Keratinocyte (primary cell): ENCODE measurements around the gene SF3B6. TPM values are rescaled to one million over a fixed set of nuclear protein-coding genes. Genes with fewer than 3 reads are reported as not detected.

ENCODE experiments used
- DNase-seq: peaks from one replicate; pipeline ENCODE4 v3.0.0-alpha.2; 2011; ENCODE audit warnings: low read depth, missing footprints, low spot score
- FAIRE-seq: peaks from 2 replicates; lab custom pipeline; 2011; peaks lifted over from hg19 to GRCh38; lab: Jason Lieb, UNC
- H2AFZ ChIP-seq: 2 replicates; pipeline ENCODE4 v1.6.0; 2012; ENCODE audit warnings: low read length, control low read depth, inconsistent platforms; ENCODE audit not compliant: control insufficient read depth
- H3K27ac ChIP-seq: 2 replicates; pipeline ENCODE4 v1.5.1; 2011; ENCODE audit warnings: low read length; ENCODE audit not compliant: control insufficient read depth, insufficient read depth
- H3K27me3 ChIP-seq: 3 replicates; pipeline ENCODE4 v1.6.0; 2011; ENCODE audit warnings: low read length; ENCODE audit not compliant: control insufficient read depth, insufficient read depth; ENCODE audit errors: extremely low read depth
- H3K36me3 ChIP-seq, 2 experiments: 2 replicates in 1 of 2; 3 replicates in 1 of 2; pipeline ENCODE4 v1.5.1; 2011; ENCODE audit warnings: low read length in 2 of 2, mild to moderate bottlenecking in 1 of 2; ENCODE audit not compliant: control insufficient read depth in 2 of 2, insufficient read depth in 2 of 2; ENCODE audit errors: extremely low read depth in 1 of 2
- H3K4me1 ChIP-seq: 3 replicates; pipeline ENCODE4 v1.5.1; 2011; ENCODE audit warnings: low read length; ENCODE audit not compliant: control insufficient read depth, insufficient read depth; ENCODE audit errors: extremely low read depth
- H3K4me2 ChIP-seq: 3 replicates; pipeline ENCODE4 v1.6.0; 2011; ENCODE audit warnings: low read depth, low read length; ENCODE audit not compliant: control insufficient read depth, insufficient read depth; ENCODE audit errors: extremely low read depth
- H3K4me3 ChIP-seq, 3 experiments: fragments of 200-600 bp in 1 of 3; sonication (generic) in 1 of 3; 2 replicates in 2 of 3; 3 replicates in 1 of 3; pipeline ENCODE4 v1.5.1; 2011 to 2016; ENCODE audit warnings: low read length in 3 of 3, mild to moderate bottlenecking in 3 of 3, control low read depth in 2 of 3, inconsistent platforms in 1 of 3, low read depth in 1 of 3, mixed read lengths in 1 of 3, mixed run types in 1 of 3, moderate library complexity in 1 of 3; ENCODE audit not compliant: control insufficient read depth in 2 of 3, insufficient read depth in 2 of 3; ENCODE audit errors: extremely low read depth in 1 of 3
- H3K79me2 ChIP-seq: 2 replicates; pipeline ENCODE4 v1.6.0; 2012; ENCODE audit warnings: low read length; ENCODE audit not compliant: control insufficient read depth, insufficient read depth
- H3K9ac ChIP-seq: 3 replicates; pipeline ENCODE4 v1.6.0; 2011; ENCODE audit warnings: low read length; ENCODE audit not compliant: control insufficient read depth, insufficient read depth; ENCODE audit errors: extremely low read depth
- H3K9me1 ChIP-seq: 3 replicates; pipeline ENCODE4 v1.6.0; 2011; ENCODE audit warnings: low read length; ENCODE audit not compliant: control insufficient read depth, insufficient read depth; ENCODE audit errors: extremely low read depth
- H3K9me3 ChIP-seq: 2 replicates; pipeline ENCODE4 v1.5.1; 2012; ENCODE audit warnings: low read depth, low read length; ENCODE audit not compliant: control insufficient read depth
- H4K20me1 ChIP-seq: 3 replicates; pipeline ENCODE4 v1.6.0; 2011; ENCODE audit warnings: low read length; ENCODE audit not compliant: control insufficient read depth, insufficient read depth; ENCODE audit errors: extremely low read depth
- EZH2 ChIP-seq: IDR thresholded peaks from one replicate; pipeline ENCODE4 v1.6.1; 2012; ENCODE audit warnings: inconsistent platforms, mild to moderate bottlenecking, low read length, moderate library complexity
- dilution Hi-C: fragments of 300-500 bp; cut with MboI; formaldehyde crosslinking; loops from one replicate; pipeline ENCODE4 v1.7.0; 2020; ENCODE audit warnings: low sequenced_read_pairs; ENCODE audit not compliant: extremely low pct_ligation_motif_present
- polyA plus RNA-seq, 5 experiments: library from polyadenylated mRNA; depleted of rRNA in 3 of 5; stranded (reverse) in 3 of 5; stranded (forward) in 1 of 5; unstranded in 1 of 5; fragments of >200 nt; gene quantifications; 1 replicate in 1 of 5; 2 replicates in 3 of 5; 3 replicates in 1 of 5; pipeline versions ENCODE4 v1.2.1 to v1.2.3, GENCODE V29; 2011 to 2012; ENCODE audit warnings: missing spikeins in 2 of 5, low read depth in 1 of 5, low replicate concordance in 1 of 5
- TF ChIP-seq, protein P1 (sequence below), 3 experiments: IDR thresholded peaks in 1 of 3; conservative IDR thresholded peaks in 1 of 3; optimal IDR thresholded peaks in 1 of 3; 2 replicates in 2 of 3; 3 replicates in 1 of 3; pipeline versions ENCODE3 to v1.5.1; 2011; ENCODE audit warnings: low read length in 3 of 3, mild to moderate bottlenecking in 3 of 3, moderate library complexity in 2 of 3, control low read depth in 1 of 3, inconsistent platforms in 1 of 3; ENCODE audit not compliant: insufficient read depth in 2 of 3; ENCODE audit errors: extremely low read depth in 1 of 3

The SF3B6 gene
- polyA plus RNA-seq, 1 donor (not counting 4 experiments of a cell fraction or from before 2014, with no cell fraction given), result 347 TPM

DNA sequence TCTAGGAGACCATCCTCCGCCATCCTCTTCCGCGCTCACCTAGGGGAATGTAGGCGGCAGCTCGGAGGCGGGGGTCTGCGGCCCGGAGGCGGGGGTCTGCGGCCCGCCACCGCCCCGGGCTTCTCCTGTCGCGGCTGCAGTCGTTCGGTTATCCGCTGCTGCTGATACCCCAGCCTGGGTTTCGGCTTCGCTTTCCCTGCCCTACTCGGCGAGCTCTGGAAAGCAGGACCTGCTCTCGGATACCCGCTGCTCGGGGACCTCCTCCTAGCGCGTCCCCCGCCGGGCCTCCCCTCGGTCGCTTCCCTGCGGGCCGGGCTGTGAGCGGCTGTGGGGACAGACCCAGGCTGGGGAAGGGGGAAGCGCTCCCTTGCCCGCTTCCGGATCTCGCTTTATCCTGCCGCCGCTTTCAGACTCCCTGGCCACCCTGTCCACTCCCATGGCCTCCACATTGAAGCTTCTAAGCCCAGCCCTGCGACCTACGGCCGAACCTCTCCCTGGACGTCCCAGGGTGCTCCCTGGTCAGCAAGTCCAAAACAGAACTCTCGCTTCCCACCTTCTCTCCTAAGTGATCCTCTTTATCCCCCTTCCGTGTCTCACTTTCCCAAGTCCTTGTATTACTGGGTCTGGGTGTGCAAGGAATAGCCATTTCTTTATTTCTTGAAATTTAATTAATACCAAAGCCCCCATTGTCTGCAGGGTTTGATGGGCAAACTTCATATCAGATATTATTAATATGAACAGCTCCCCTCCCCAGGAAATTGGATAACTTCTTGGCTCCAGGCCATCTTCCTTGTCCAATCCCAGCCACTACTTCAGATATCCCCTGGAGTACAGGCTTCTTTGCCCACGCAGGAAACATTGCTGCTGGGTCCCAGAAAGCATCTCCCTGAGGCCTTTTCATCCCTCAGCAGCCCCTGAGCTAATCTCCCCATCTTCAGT is 25.8 kb downstream of the SF3B6 start:
- no peaks in the 10 kb centered on the region for H4K20me1 ChIP-seq
- peaks cover 10% of the 10 kb centered on the region for H3K79me2 ChIP-seq
- peaks cover 0 to 1% of the 10 kb centered on the region in 2 experiments for H3K36me3 ChIP-seq
- no peak for FAIRE-seq
- peak overlapping the region; percentile 69 for H3K4me2 ChIP-seq
- H3K27me3 ChIP-seq, result no peaks in the 10 kb centered on the region
- peak overlapping the region; percentile 67 to 86 (median 76) for H3K4me3 ChIP-seq
- peaks cover 10% of the 10 kb centered on the region for H3K4me1 ChIP-seq
- no peaks in the 10 kb centered on the region for H3K9me1 ChIP-seq
- no peak for TF ChIP-seq EZH2
- TF ChIP-seq, protein P1, sequence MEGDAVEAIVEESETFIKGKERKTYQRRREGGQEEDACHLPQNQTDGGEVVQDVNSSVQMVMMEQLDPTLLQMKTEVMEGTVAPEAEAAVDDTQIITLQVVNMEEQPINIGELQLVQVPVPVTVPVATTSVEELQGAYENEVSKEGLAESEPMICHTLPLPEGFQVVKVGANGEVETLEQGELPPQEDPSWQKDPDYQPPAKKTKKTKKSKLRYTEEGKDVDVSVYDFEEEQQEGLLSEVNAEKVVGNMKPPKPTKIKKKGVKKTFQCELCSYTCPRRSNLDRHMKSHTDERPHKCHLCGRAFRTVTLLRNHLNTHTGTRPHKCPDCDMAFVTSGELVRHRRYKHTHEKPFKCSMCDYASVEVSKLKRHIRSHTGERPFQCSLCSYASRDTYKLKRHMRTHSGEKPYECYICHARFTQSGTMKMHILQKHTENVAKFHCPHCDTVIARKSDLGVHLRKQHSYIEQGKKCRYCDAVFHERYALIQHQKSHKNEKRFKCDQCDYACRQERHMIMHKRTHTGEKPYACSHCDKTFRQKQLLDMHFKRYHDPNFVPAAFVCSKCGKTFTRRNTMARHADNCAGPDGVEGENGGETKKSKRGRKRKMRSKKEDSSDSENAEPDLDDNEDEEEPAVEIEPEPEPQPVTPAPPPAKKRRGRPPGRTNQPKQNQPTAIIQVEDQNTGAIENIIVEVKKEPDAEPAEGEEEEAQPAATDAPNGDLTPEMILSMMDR (optimal IDR thresholded peaks at IDR 0.05 in 1 of 3, IDR thresholded peaks at IDR 0.05 in 1 of 3, conservative IDR thresholded peaks at IDR 0.05 in 1 of 3; ENCODE audit: extremely low read depth in 1 of 3, insufficient read depth in 2 of 3, low read length in 3 of 3), result no peak
- H3K9ac ChIP-seq, result peak overlapping the region; percentile 28
- no peak overlapping the region for H3K27ac ChIP-seq
- DNase-seq, result no peak
- H2AFZ ChIP-seq, result peak overlapping the region; percentile 74
- dilution Hi-C loops, result no loop called here
- no peaks in the 10 kb centered on the region for H3K9me3 ChIP-seq

DNA sequence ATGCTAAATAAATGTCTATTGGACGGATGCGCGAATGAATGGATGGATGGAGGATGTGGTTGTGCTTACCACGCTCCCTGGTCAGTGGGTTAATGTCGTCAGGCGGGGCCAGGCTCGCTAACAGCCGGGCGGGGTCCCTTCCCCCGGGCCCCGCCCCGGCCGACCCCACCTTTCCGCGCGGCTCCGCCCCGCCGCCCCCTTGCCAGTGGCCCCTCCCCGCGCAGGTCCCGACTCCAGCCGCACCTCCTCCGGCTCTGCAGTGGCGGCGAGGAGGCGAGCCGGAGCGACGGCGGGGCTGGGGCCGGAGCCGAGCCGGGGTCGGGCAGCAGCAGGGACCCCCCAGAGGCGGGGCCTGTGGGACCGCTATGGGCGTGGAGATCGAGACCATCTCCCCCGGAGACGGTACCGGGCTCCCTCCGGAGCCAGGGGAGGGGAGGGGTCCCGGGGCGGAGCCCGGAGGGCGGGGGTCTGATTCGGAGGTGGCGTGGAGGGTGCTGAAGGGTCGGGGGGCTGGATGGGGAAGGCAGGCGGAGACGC is 26.6 kb downstream of the SF3B6 start, which contains the start of gene FKBP1B:
Gene FKBP1B (plus strand): TSS at position 257 of the 537 bp plus-strand sequence. CDS start 109 bp downstream, at position 366.
- H3K79me2 ChIP-seq, result peaks cover 10% of the 10 kb centered on the region
- H3K9me1 ChIP-seq, result no peaks in the 10 kb centered on the region
- H3K4me1 ChIP-seq, result peaks cover 10% of the 10 kb centered on the region
- no peaks in the 10 kb centered on the region for H3K27me3 ChIP-seq
- peak within 1 kb of the TSS; percentile 67 to 86 (median 76) for H3K4me3 ChIP-seq
- H2AFZ ChIP-seq, result peak within 1 kb of the TSS; percentile 82
- H3K4me2 ChIP-seq, result peak within 1 kb of the TSS; percentile 79
- dilution Hi-C loops, result no loop called here
- no peaks in the 10 kb centered on the region for H4K20me1 ChIP-seq
- DNase-seq, result no peak
- H3K9me3 ChIP-seq, result no peaks in the 10 kb centered on the region
- H3K36me3 ChIP-seq, result no peaks in the 10 kb centered on the region
- TF ChIP-seq, protein P1 (optimal IDR thresholded peaks at IDR 0.05 in 1 of 3, IDR thresholded peaks at IDR 0.05 in 1 of 3, conservative IDR thresholded peaks at IDR 0.05 in 1 of 3; ENCODE audit: extremely low read depth in 1 of 3, insufficient read depth in 2 of 3, low read length in 3 of 3), result no peak
- TF ChIP-seq EZH2, result no peak
- FAIRE-seq, result no peak
- peak within 1 kb of the TSS; percentile 54 for H3K9ac ChIP-seq
- no peak within 1 kb of the TSS for H3K27ac ChIP-seq
